ENCODE data around the gene SLC7A1. TPM values are rescaled to one million over a fixed set of nuclear protein-coding genes. Genes with fewer than 3 reads are reported as not detected.

SLC7A1 gene
- total and polyA plus RNA-seq, 2 donors (not counting 1 experiment from before 2014, with no cell fraction given): 15.4 to 26.6 TPM

DNA sequence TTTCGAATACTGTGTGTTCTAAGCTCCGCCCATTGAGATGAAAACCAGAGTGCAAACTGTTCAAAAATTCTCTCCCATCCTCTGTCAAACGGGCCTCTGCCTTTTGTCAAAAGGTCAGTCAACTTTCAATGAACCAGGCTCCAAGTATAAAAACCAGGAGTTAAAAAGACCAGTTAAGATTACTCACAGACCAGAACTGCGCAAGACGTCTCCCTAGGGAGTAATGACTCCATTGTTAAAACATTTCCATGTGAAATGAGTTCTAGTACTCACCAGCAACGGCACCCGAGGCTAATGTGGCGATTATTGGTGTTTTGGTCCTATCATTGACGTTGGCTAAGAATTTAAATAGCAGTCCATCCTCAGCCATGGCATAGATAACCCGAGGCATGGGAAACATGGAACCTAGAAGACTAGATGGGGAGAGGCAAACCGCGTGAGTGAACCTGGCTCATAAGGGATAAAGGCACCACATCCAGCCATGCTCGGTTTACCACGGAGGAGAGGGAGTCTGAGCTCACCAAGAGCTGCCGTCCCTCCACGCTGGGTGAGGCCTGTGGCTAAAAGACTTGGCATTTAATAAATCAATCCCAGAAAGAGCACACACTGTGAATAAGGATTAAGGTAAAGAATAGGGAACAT is 73.3 kb downstream of the SLC7A1 start:
- Histone ChIP-seq H3K4me2 (ENCODE audit: extremely low read depth, insufficient read depth, low read length) (no peak overlapping the region), H3K36me3 (ENCODE audit: control insufficient read depth, insufficient read depth, low read length) (peaks cover 11% of the 10 kb centered on the region), H3K9ac (ENCODE audit: insufficient read depth, low read length) (no peak overlapping the region), H3K27ac (ENCODE audit: insufficient read depth, low read length) (peak overlapping the region; percentile 51), H3K4me1 (ENCODE audit: control insufficient read depth, extremely low read depth, insufficient read depth, low read length) (peaks cover 6% of the 10 kb centered on the region), H4K20me1 (ENCODE audit: control insufficient read depth, extremely low read depth, insufficient read depth, low read length) (no peaks in the 10 kb centered on the region), H3K9me3 (ENCODE audit: control insufficient read depth, insufficient read depth, low read depth, low read length) (no peaks in the 10 kb centered on the region), H3K4me3 (replicated peaks in 1 of 4; ENCODE audit: control extremely low read depth in 1 of 4, insufficient read depth in 1 of 4, low read depth in 3 of 4, low read length in 4 of 4) (no peak overlapping the region), H3K79me2 (ENCODE audit: control insufficient read depth, insufficient read depth, low read length) (no peaks in the 10 kb centered on the region), H3K27me3 (ENCODE audit: control insufficient read depth, insufficient read depth, low read length) (no peaks in the 10 kb centered on the region), H2AFZ (ENCODE audit: low read length) (no peak overlapping the region)
- DNase-seq (ENCODE audit: low read depth in 2 of 2): peak; percentile 82 to 91
- no peak for TF ChIP-seq EZH2 (IDR thresholded peaks at IDR 0.05; ENCODE audit: low read length, missing control alignments)
- TF ChIP-seq, protein P1, sequence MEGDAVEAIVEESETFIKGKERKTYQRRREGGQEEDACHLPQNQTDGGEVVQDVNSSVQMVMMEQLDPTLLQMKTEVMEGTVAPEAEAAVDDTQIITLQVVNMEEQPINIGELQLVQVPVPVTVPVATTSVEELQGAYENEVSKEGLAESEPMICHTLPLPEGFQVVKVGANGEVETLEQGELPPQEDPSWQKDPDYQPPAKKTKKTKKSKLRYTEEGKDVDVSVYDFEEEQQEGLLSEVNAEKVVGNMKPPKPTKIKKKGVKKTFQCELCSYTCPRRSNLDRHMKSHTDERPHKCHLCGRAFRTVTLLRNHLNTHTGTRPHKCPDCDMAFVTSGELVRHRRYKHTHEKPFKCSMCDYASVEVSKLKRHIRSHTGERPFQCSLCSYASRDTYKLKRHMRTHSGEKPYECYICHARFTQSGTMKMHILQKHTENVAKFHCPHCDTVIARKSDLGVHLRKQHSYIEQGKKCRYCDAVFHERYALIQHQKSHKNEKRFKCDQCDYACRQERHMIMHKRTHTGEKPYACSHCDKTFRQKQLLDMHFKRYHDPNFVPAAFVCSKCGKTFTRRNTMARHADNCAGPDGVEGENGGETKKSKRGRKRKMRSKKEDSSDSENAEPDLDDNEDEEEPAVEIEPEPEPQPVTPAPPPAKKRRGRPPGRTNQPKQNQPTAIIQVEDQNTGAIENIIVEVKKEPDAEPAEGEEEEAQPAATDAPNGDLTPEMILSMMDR (conservative IDR thresholded peaks at IDR 0.05 in 1 of 2, IDR thresholded peaks at IDR 0.05 in 1 of 2; ENCODE audit: low read depth in 1 of 2, low read length in 2 of 2): no peak

DNA sequence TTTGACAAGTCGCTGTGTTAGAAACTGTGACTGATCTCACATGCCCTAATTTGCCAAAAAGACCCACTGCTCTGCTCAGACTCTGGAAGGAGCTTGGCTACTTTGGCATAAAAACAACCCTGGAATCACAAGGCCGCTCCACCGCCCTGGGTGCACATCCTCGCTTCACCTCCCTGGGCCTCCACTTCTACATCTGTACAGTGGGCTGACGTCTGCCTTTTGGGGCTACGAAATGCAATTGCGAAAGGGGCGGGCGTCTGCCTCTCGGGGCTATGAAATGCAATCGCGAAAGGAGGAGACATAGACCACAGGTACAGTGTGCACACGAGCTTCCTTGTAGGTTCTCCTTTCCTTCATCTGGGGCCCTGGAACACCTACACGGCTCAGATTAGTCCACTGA is 74.2 kb downstream of the SLC7A1 start:
- H3K27me3 ChIP-seq (ENCODE audit: control insufficient read depth, insufficient read depth, low read length): no peaks in the 10 kb centered on the region
- no peak overlapping the region for H3K4me3 ChIP-seq (replicated peaks in 1 of 4; ENCODE audit: control extremely low read depth in 1 of 4, insufficient read depth in 1 of 4, low read depth in 3 of 4, low read length in 4 of 4)
- no peak overlapping the region for H2AFZ ChIP-seq (ENCODE audit: low read length)
- peak overlapping the region; percentile 51 for H3K27ac ChIP-seq (ENCODE audit: insufficient read depth, low read length)
- peaks cover 15% of the 10 kb centered on the region for H3K36me3 ChIP-seq (ENCODE audit: control insufficient read depth, insufficient read depth, low read length)
- no peak overlapping the region for H3K9ac ChIP-seq (ENCODE audit: insufficient read depth, low read length)
- H3K79me2 ChIP-seq (ENCODE audit: control insufficient read depth, insufficient read depth, low read length): no peaks in the 10 kb centered on the region
- no peak for DNase-seq (ENCODE audit: low read depth in 2 of 2)
- TF ChIP-seq EZH2 (IDR thresholded peaks at IDR 0.05; ENCODE audit: low read length, missing control alignments): no peak
- TF ChIP-seq, protein P1 (conservative IDR thresholded peaks at IDR 0.05 in 1 of 2, IDR thresholded peaks at IDR 0.05 in 1 of 2; ENCODE audit: low read depth in 1 of 2, low read length in 2 of 2): no peak
- no peaks in the 10 kb centered on the region for H4K20me1 ChIP-seq (ENCODE audit: control insufficient read depth, extremely low read depth, insufficient read depth, low read length)
- H3K4me1 ChIP-seq (ENCODE audit: control insufficient read depth, extremely low read depth, insufficient read depth, low read length): peaks cover 6% of the 10 kb centered on the region
- no peak overlapping the region for H3K4me2 ChIP-seq (ENCODE audit: extremely low read depth, insufficient read depth, low read length)
- no peaks in the 10 kb centered on the region for H3K9me3 ChIP-seq (ENCODE audit: control insufficient read depth, insufficient read depth, low read depth, low read length)

DNA sequence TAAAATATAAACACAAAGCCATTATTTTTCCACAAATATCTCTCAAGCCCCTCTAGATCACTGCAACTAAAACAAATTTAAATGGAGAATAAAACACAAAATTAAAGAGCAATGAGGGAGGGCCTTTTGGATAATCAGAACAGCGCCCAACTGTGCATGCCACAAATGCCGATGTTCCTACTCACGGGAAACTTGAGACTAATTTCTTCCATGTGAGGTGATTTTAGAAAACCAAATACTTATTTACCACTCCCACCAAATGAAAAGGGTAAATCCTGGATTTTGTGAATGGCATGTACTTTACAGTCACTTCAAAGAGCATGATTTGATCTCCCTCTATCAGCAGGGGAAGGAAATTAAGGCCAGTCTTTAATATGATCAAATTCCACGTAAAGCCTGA is 74.8 kb downstream of the SLC7A1 start:
- H3K9me3 ChIP-seq (ENCODE audit: control insufficient read depth, insufficient read depth, low read depth, low read length): no peaks in the 10 kb centered on the region
- no peaks in the 10 kb centered on the region for H3K79me2 ChIP-seq (ENCODE audit: control insufficient read depth, insufficient read depth, low read length)
- H3K27me3 ChIP-seq (ENCODE audit: control insufficient read depth, insufficient read depth, low read length): no peaks in the 10 kb centered on the region
- H2AFZ ChIP-seq (ENCODE audit: low read length): no peak overlapping the region
- H3K9ac ChIP-seq (ENCODE audit: insufficient read depth, low read length): no peak overlapping the region
- no peak overlapping the region for H3K27ac ChIP-seq (ENCODE audit: insufficient read depth, low read length)
- H3K36me3 ChIP-seq (ENCODE audit: control insufficient read depth, insufficient read depth, low read length): peaks cover 15% of the 10 kb centered on the region
- no peak for TF ChIP-seq EZH2 (IDR thresholded peaks at IDR 0.05; ENCODE audit: low read length, missing control alignments)
- TF ChIP-seq, protein P1 (conservative IDR thresholded peaks at IDR 0.05 in 1 of 2, IDR thresholded peaks at IDR 0.05 in 1 of 2; ENCODE audit: low read depth in 1 of 2, low read length in 2 of 2): no peak
- no peaks in the 10 kb centered on the region for H4K20me1 ChIP-seq (ENCODE audit: control insufficient read depth, extremely low read depth, insufficient read depth, low read length)
- H3K4me2 ChIP-seq (ENCODE audit: extremely low read depth, insufficient read depth, low read length): no peak overlapping the region
- no peak overlapping the region for H3K4me3 ChIP-seq (replicated peaks in 1 of 4; ENCODE audit: control extremely low read depth in 1 of 4, insufficient read depth in 1 of 4, low read depth in 3 of 4, low read length in 4 of 4)
- DNase-seq (ENCODE audit: low read depth in 2 of 2): peak; percentile 49 to 88
- peaks cover 6% of the 10 kb centered on the region for H3K4me1 ChIP-seq (ENCODE audit: control insufficient read depth, extremely low read depth, insufficient read depth, low read length)

Measured in fibroblast of lung (primary cell).